GM18870 (cell line): ENCODE data around the gene NRF1.

Experiments used
- ATAC-seq: cut with Tn5 transposase; IDR thresholded peaks from one replicate; pipeline ENCODE4 v1.9.1; 2021; ENCODE audit warnings: moderate library complexity; ENCODE audit not compliant: unreplicated experiment

NRF1 gene

GRCh38 chr7:129797214-129797789, 185.8 kb downstream of the NRF1 start:
- ATAC-seq = no peak

GRCh38 chr7:129798616-129799349, 187.3 kb downstream of the NRF1 start:
- no peak for ATAC-seq

- ATAC-seq = no peak
Observed at GRCh38 chr7:129799350-129799955, 187.9 kb downstream of the NRF1 start.

- ATAC-seq = no peak
Observed at GRCh38 chr7:129800901-129801300, 189.4 kb downstream of the NRF1 start.

GRCh38 chr7:129801882-129802281, 190.4 kb downstream of the NRF1 start:
- ATAC-seq = no peak

- ATAC-seq = no peak
Observed at GRCh38 chr7:129803546-129804081, 192.1 kb downstream of the NRF1 start.

GRCh38 chr7:129804111-129804889, 192.8 kb downstream of the NRF1 start:
- no peak for ATAC-seq

GRCh38 chr7:129804890-129805719, 193.6 kb downstream of the NRF1 start:
- ATAC-seq = no peak
